ENCODE measurements around the gene CYP4B1. TPM values are rescaled to one million over a fixed set of nuclear protein-coding genes. Genes with fewer than 3 reads are reported as not detected.
"Not testable (repeated sequence)": the region's sequence is repeated elsewhere in the genome, so short reads cannot be mapped to it uniquely, and the experiment has no call there.

Gene CYP4B1
- total RNA-seq = 10 to 100 TPM; 41.4 to 73.3 TPM

- intact Hi-C loops (cut with DNase I) = no loop called here
- TF ChIP-seq POLR2AphosphoS5 (IDR thresholded peaks at IDR 0.05) = peak; percentile 66
- TF ChIP-seq CTCF (IDR thresholded peaks at IDR 0.05) = peak in 1 of 4 experiments; percentile 13
- TF ChIP-seq POLR2A (IDR thresholded peaks at IDR 0.05) = peak; percentile 76
- Histone ChIP-seq H3K27me3 (replicated peaks; ENCODE audit: insufficient read depth) (no peaks in the 10 kb centered on the region), H3K27ac (peak within 1 kb of the TSS; percentile 33 to 49), H3K4me1 (replicated peaks) (no peaks in the 10 kb centered on the region), H3K9me3 (no peaks in the 10 kb centered on the region), H3K36me3 (no peaks in the 10 kb centered on the region), H3K4me3 (peak within 1 kb of the TSS; percentile 12 to 13)
- WGBS = 25% methylated on average over 4 of the region's 4 CpGs
- DNase-seq (ENCODE audit: low spot score) = peak; percentile 82
These were observed at the start of gene CYP4B1 for GRCh38 chr1:46798810-46799209. TSS of gene CYP4B1 (plus strand) at chr1:46799046. CDS start at chr1:46799082, 36 bp downstream.

- Histone ChIP-seq H3K4me3 (no peak overlapping the region), H3K9me3 (no peaks in the 10 kb centered on the region), H3K27me3 (replicated peaks; ENCODE audit: insufficient read depth) (no peaks in the 10 kb centered on the region), H3K4me1 (replicated peaks) (no peaks in the 10 kb centered on the region), H3K27ac (peak overlapping the region in 1 of 2 donors; percentile 54), H3K36me3 (no peaks in the 10 kb centered on the region)
- no peak for DNase-seq (ENCODE audit: low spot score)
- 36% methylated on average over 1 of the region's 1 CpG for WGBS
- TF ChIP-seq POLR2A (IDR thresholded peaks at IDR 0.05) (no peak), POLR2AphosphoS5 (IDR thresholded peaks at IDR 0.05) (no peak), CTCF (IDR thresholded peaks at IDR 0.05) (no peak)
- intact Hi-C loops (cut with DNase I) = no loop called here
These were observed 49.4 kb upstream of the CYP4B1 start for GRCh38 chr1:46749404-46749803.

- Histone ChIP-seq H3K36me3 (no peaks in the 10 kb centered on the region), H3K27ac (peak overlapping the region in 1 of 2 donors; percentile 54), H3K27me3 (replicated peaks; ENCODE audit: insufficient read depth) (no peaks in the 10 kb centered on the region), H3K9me3 (no peaks in the 10 kb centered on the region), H3K4me1 (replicated peaks) (no peaks in the 10 kb centered on the region), H3K4me3 (no peak overlapping the region)
- 26% methylated on average over 7 of the region's 7 CpGs for WGBS
- intact Hi-C loops (cut with DNase I) = no loop called here
- TF ChIP-seq POLR2AphosphoS5 (IDR thresholded peaks at IDR 0.05) (peak; percentile 55), POLR2A (IDR thresholded peaks at IDR 0.05) (no peak)
- peak; percentile 56 for DNase-seq (ENCODE audit: low spot score)
These were observed 48.9 kb upstream of the CYP4B1 start for GRCh38 chr1:46749921-46750404.

- peaks cover 7% of the 10 kb centered on the region for H3K4me1 ChIP-seq (replicated peaks)
- H3K27me3 ChIP-seq (replicated peaks; ENCODE audit: insufficient read depth) = no peaks in the 10 kb centered on the region
- no peak for DNase-seq (ENCODE audit: low spot score)
- 18% methylated on average over 1 of the region's 1 CpG for WGBS
- H3K27ac ChIP-seq = peak overlapping the region in 1 of 2 donors; percentile 18
- no peaks in the 10 kb centered on the region for H3K36me3 ChIP-seq
- intact Hi-C loops (cut with DNase I) = no loop called here
- no peak overlapping the region for H3K4me3 ChIP-seq
- H3K9me3 ChIP-seq = no peaks in the 10 kb centered on the region
- no peak for TF ChIP-seq CTCF (IDR thresholded peaks at IDR 0.05)
- TF ChIP-seq POLR2AphosphoS5 (IDR thresholded peaks at IDR 0.05) = no peak
These were observed 44.9 kb upstream of the CYP4B1 start for GRCh38 chr1:46753985-46754384.

- 39% methylated on average over 4 of the region's 4 CpGs for whole genome bisulfite sequencing
- TF ChIP-seq POLR2AphosphoS5 (IDR thresholded peaks at IDR 0.05) = peak; percentile 25
- H3K4me3 ChIP-seq; intact Hi-C loops (cut with DNase I); H3K27me3 ChIP-seq (replicated peaks; ENCODE audit: insufficient read depth); H3K36me3 ChIP-seq; H3K9me3 ChIP-seq; H3K4me1 ChIP-seq (replicated peaks); DNase-seq (ENCODE audit: low spot score): not testable (repeated sequence)
- peak overlapping the region; percentile 10 to 44 for H3K27ac ChIP-seq
These were observed 44.1 kb upstream of the CYP4B1 start for GRCh38 chr1:46754707-46755106.

GRCh38 chr1:46755121-46755520 lies 43.7 kb upstream of the CYP4B1 start:
- Histone ChIP-seq H3K27ac (peak overlapping the region; percentile 10 to 44), H3K4me1 (replicated peaks) (peaks cover 7% of the 10 kb centered on the region), H3K36me3 (no peaks in the 10 kb centered on the region), H3K4me3 (no peak overlapping the region), H3K27me3 (replicated peaks; ENCODE audit: insufficient read depth) (no peaks in the 10 kb centered on the region), H3K9me3 (no peaks in the 10 kb centered on the region)
- 76% methylated on average over 4 of the region's 4 CpGs for WGBS
- TF ChIP-seq POLR2A (IDR thresholded peaks at IDR 0.05) (no peak), CTCF (IDR thresholded peaks at IDR 0.05) (no peak), POLR2AphosphoS5 (IDR thresholded peaks at IDR 0.05) (no peak)
- DNase-seq (ENCODE audit: low spot score) = no peak
- intact Hi-C loops (cut with DNase I) = no loop called here
